Stimulated activated CD8-positive, alpha-beta memory T cell treated with anti-CD3 and anti-CD28 coated beads, Interleukin-4, amount 100 ng/mL, for 1 hour (primary cell): ENCODE data around the gene HACE1.
A peak's percentile ranks its signal among the peaks of the same experiment; 100 is the strongest.
"Not testable (repeated sequence)": the region's sequence is repeated elsewhere in the genome, so short reads cannot be mapped to it uniquely, and the experiment has no call there.

Experiments used
- DNase-seq, 2 donors: peaks; one replicate each; pipeline ENCODE4 v3.0.0-alpha.2; 2020; ENCODE audit warnings: low read depth in 2 of 2, low spot score in 1 of 2

The HACE1 gene, protein sequence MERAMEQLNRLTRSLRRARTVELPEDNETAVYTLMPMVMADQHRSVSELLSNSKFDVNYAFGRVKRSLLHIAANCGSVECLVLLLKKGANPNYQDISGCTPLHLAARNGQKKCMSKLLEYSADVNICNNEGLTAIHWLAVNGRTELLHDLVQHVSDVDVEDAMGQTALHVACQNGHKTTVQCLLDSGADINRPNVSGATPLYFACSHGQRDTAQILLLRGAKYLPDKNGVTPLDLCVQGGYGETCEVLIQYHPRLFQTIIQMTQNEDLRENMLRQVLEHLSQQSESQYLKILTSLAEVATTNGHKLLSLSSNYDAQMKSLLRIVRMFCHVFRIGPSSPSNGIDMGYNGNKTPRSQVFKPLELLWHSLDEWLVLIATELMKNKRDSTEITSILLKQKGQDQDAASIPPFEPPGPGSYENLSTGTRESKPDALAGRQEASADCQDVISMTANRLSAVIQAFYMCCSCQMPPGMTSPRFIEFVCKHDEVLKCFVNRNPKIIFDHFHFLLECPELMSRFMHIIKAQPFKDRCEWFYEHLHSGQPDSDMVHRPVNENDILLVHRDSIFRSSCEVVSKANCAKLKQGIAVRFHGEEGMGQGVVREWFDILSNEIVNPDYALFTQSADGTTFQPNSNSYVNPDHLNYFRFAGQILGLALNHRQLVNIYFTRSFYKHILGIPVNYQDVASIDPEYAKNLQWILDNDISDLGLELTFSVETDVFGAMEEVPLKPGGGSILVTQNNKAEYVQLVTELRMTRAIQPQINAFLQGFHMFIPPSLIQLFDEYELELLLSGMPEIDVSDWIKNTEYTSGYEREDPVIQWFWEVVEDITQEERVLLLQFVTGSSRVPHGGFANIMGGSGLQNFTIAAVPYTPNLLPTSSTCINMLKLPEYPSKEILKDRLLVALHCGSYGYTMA

GRCh38 chr6:104859225-104860146 is at the start of gene HACE1:
Gene HACE1, minus strand, starts transcription at chr6:104859919. Its CDS starts 277 bp downstream, at chr6:104859642.
- DNase-seq: peak; percentile 58 to 74

DNA sequence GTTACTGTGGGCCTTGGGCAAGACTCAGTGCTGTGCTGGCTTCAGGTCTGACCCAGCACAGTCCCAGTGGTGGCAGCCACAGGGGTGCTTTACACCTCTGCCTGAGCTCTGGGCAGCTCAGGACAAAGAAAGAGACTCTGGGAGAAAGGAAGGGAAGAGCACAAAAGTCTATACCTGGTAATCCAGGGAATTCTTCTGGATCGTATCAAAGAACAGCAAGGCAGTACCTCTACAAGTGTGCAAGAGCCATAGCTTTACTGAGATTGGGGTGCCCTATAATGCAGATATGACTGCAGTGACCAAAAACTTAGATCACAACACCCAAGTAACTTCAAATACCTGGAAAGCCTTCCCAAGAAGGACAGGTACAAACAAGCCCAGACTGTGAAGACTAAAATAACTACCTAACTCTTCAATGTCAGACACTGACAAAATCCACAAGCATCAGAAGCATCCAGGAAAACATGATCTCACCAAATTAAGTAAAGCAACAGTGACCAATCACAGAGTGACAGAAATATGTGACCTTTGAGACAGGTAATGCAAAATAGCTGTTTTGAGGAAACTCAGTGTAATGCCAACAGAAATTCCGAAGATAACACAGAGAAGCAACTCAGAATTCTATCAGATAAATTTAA is 49.3 kb upstream of the HACE1 start:
- no peak for DNase-seq

- no peak for DNase-seq
These were observed 48.5 kb upstream of the HACE1 start for GRCh38 chr6:104908031-104908887.

GRCh38 chr6:104898893-104899292 is 39.2 kb upstream of the HACE1 start:
- DNase-seq: not testable (repeated sequence)

- DNase-seq: no peak
These were observed 37.2 kb upstream of the HACE1 start for GRCh38 chr6:104896914-104897313.

DNA sequence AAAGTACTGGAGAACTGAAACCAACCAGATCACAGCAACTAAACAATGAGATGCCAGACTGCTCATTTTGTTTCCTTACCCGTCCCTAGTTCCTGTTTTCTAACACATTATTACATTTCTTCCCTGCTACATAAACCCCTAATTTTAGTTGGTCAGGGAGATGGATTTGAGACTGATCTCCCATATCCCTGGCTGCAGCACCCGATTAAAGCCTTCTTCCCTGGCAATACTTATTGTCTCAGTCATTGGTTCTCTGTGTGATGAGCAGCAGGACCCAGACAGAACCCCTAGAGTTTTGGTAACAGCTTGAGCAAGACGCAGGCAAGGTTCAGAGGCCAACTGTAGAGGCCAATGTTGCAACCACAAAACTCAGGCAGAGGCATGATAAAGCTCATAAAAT is 28.3 kb upstream of the HACE1 start:
- DNase-seq: no peak

- DNase-seq: no peak
These were observed 27.6 kb upstream of the HACE1 start for GRCh38 chr6:104887350-104887749.

- DNase-seq: no peak
These were observed 25.9 kb upstream of the HACE1 start for GRCh38 chr6:104885518-104886043.

GRCh38 chr6:104884867-104885517 is 25.3 kb upstream of the HACE1 start:
- DNase-seq: no peak

- no peak for DNase-seq
These were observed 22.4 kb upstream of the HACE1 start for GRCh38 chr6:104881964-104882668.

- DNase-seq: no peak
These were observed 2.7 kb upstream of the HACE1 start for GRCh38 chr6:104862456-104862855.

DNA sequence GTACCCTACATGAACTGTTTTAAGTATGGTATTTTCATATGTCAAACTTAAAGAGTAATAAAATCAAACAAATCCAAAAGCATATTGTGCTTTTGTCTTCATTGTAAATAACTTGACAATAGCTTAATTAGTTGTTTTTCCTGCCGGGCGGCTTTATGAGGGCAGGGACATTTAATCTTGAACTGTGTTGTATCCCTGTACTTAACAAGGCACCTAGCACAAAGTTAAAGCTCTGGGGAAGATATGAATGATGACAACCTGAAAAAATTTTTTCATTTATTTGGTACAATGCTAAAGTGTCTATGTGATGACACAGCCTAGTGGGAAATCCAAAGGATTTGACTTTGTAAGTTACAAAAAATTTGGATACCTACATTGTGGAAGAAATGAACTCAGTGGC is 502 bp upstream of the HACE1 start:
- DNase-seq: no peak

- DNase-seq: no peak
These were observed 1.1 kb downstream of the HACE1 start for GRCh38 chr6:104858642-104859041.

GRCh38 chr6:104855507-104855906 is 4.2 kb downstream of the HACE1 start:
- DNase-seq: no peak

DNA sequence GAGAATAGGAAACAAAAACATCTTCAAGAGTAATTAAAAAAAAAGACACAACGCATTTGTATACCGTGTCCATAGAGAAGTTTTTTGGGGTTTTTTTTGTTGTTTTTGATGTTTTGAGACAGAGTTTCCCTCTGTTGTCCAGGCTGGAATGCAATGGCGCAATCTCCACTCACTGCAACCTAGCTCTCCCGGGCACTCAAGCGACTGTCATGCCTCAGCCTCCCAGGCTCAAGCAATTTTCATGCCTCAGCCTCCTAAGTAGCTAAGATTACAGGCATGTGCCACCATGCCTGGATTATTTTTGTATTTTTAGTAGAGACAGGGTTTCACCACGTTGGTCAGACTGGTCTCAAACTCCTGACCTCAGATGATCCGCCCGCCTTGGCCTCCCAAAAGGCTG is 12.0 kb downstream of the HACE1 start:
- DNase-seq: not testable (repeated sequence)

GRCh38 chr6:104843229-104843628 is 16.5 kb downstream of the HACE1 start:
- no peak for DNase-seq

DNA sequence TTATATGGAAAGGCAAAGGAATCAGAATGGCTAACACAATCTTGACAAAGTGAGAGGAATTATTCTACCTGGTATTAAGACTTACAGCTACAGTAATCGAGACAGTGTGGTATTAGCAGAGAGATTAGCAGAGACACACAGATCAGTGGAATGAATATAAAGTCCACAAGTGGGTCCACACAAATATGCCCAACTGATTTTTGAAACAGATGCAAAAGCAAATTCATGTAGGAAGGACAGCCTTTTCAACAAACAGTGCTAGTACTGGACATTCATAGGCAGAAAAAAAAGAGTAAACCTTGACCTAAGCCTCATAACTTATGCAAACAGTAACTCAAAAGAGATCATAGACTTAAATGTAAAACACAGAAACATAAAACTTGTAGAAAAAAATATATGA is 22.6 kb downstream of the HACE1 start:
- no peak for DNase-seq

DNA sequence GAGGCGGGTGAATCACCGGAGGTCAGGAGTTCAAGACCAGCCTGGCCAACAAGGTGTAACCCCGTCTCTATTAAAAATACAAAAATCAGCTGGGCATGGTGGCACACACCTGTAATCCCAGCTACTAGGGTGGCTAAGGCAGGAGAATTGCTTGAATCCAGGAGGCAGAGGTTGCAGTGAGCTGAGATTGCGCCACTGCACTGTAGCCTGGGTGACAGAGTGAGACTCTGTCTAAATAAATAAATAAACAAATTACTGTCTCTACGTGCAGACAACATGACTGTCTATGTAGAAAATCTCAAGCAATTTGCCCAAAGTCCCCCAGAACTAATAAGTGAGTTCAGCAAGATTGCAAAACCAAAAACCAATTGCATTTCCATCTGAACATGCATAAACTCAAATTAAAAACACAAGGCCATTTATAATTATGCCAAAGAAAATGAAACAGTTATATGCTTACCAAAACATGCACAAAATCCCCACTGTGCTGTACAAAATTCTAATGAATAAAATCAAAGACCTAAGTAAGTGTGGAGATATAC is 23.2 kb downstream of the HACE1 start:
- not testable (repeated sequence) for DNase-seq
